GM19043 (cell line): ENCODE measurements around the gene TMEM223.
A peak's percentile ranks its signal among the peaks of the same experiment; 100 is the strongest.
"Not testable (repeated sequence)": the region's sequence is repeated elsewhere in the genome, so short reads cannot be mapped to it uniquely, and the experiment has no call there.

Experiments
- ATAC-seq: cut with Tn5 transposase; IDR thresholded peaks from one replicate; pipeline ENCODE4 v1.9.1; 2021; ENCODE audit warnings: low read depth; ENCODE audit not compliant: unreplicated experiment

The TMEM223 gene

DNA sequence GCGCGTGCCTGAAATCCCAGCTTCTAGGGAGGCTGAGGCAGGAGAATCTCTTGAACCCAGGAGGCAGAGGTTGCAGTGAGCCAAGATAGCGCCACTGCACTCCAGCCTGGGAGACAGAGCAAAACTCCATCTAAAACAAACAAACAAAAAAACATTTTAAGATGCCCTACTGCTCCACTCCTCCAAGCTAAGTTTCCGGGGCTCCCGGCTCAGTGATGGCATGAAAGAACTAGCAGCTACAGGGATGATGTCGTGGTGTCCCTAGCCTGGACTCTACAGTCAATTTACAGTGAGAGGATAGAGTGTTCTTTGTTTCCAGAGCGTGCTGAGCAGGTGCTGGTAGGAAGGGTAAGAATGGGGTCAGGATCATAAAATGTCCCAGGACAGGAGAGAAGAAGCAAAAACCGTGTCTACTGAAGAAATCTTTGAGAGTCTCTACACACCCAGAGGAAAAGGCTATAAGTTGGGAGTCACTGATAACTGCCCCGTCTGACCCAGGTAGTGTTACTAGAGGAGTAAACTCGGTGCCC is 36.7 kb downstream of the TMEM223 start:
- ATAC-seq, result no peak

DNA sequence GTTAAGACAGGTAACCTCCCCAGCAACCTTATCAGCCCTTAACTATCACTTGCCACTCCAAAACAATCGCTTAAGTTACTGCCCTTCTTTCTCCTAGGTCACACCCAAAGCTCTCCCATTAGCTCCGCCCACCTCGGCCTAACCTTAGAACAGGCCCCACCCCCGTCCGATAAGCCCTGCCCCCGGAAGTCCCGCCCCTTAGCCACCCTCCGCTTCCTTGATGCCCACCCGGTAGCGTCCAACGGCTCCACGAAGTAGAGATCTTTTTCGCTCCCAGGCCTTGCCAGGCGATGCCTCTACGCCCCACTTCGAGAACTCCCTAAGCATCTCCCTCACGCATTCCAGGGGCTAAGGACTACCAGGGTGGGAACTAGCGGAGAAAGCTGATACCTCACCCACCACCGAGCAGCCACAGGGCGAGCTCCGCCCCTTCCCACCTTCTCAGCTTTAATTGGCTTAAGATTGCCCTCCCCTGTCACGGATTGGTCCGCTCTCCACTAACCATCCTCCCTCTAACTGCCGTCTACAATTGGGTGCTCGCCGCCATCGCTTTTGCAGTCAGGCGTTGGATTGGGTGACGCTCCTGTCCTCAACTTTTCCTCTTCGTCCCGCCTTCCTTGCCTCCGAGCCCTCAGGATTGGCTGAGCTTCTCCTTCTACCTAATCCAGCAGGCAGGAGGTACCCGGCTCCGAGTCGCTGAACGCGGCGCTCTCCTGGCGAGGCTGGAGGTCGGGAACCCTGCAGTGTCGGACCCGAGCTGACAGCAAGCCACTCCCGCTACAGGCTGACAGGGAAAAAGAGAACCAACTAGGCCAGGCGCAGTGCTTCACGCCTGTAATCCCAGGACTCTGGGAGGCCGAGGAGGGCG is 37.8 kb downstream of the TMEM223 start, which contains the start of gene ZBTB3:
TSS of gene ZBTB3 (minus strand) at position 425 of the 868 bp plus-strand sequence. CDS start 496 bp downstream, outside the sequence.
- peak; percentile 93 for ATAC-seq

DNA sequence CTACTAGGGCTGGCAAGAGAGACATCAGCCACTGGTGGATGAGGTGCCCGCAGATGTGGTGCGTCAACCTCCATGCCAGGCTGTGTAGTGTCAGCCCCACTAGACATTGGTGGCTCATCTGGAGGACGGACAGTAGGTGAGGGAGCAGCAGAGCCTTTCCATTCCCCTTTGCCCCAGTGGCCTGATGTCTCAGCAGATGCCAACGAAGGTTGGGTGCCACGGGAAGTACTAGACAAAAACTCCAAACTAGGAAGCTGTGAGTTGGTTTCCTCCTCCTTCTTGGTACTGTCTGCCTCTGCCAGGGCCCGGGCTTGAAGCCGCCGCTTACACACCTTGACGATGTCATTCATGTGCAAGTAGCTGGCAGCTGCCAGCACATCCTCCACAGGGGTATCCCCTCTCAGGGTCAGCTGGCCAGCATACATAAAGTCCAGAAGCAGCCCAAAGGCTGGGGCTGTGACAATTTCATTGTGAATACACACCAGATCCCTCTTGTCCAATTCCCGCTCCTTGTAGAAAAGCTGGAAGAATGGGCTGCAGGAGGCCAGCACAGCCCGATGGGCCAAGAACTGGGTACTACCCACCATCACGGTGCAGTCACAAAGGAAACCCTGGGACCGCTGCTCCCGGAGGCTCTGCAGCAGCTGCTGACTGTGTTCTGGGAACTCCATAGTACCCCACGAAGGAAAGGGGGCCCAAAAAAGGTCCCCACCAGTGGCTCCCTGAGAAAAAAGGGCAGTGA is 38.6 kb downstream of the TMEM223 start:
- no peak for ATAC-seq

DNA sequence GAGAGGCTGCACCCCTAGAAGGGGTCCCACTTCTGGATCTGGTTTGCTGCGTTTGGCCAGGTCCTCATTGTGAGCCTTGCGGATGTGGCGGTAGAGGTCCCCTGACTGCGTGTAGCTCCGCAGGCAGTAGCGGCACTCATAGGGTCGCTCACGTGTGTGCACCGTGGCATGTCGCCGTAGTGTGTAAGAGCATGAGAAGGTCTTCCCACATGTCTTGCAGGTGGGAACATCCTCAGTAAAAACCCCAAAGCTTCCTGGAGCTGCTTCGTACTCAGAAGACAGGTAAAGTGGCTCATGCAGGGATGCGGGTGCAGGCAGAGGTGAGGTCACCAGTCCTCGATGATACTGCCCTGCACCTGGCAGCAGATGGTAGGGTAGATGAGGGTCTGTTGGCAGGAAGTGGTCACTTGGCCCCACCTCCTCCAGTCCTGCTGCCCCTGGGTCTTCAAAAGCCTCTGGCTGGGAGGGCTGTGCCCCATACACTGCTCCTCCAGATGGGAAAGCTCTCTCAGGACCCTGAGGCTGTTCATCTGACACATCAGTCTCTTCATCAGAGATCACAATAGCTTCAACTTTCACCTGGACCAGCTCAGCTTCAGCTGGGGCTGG is 39.5 kb downstream of the TMEM223 start:
- no peak for ATAC-seq

DNA sequence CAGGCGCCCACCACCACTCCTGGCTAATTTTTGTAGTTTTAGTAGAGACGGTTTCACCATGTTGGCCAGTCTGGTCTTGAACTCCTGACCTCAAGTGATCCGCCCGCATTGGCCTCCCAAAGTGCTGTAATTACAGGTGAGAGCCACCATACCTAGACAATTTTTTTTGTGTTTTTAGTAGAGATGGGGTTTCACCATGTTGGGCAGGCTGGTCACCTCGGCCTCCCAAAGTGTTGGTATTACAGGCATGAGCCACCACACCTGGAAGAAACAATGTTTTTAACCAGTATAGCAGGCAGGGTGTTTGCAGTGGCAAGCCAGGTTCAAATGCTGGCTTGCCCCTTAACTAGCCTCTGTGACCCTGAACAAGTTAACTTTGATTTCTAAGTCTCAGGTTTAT is 41.9 kb downstream of the TMEM223 start:
- ATAC-seq, result not testable (repeated sequence)

DNA sequence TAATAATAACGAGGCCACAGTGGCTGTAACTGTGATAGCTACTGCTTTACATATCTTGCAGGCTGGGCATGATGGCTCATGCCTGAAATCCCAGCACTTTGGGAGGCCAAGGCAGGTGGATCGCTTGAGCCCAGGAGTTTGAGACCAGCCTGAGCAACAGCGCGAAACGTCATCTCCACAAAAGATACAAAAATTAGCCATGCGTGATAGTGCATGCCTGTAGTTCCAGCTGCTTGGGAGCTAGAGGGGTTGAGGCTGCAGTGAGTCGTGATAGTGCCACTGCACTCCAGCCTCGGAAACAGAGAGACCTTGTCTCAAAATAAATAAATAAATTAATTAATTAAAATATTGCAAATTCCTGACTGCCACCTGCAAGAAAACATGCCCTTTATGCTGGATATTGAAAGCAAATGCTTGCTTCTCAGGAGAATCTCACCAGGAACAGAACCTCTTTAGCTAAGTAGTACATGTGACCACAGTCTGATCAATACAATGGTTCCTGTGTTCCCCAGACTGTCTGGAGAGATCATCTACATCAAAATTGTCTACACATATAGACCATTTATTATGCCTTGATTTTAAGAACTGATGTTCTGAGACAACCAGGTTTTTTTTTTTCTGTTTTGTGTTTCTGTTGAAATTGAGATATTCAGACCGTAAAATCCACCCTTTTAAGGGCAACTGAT is 44.2 kb downstream of the TMEM223 start:
- ATAC-seq, result no peak
